ENCODE measurements around the gene ELAVL1.

- TF ChIP-seq CTCF (IDR thresholded peaks at IDR 0.05; ENCODE audit: insufficient read depth, low read depth, low read length) (no peak), EZH2 (IDR thresholded peaks at IDR 0.05; ENCODE audit: insufficient read depth, low read length) (no peak)
These were observed 28.3 kb downstream of the ELAVL1 start for GRCh38 chr19:7977021-7977722.
